H4 (cell line): ENCODE results near the gene COLEC12. TPM values are rescaled to one million over a fixed set of nuclear protein-coding genes. Genes with fewer than 3 reads are reported as not detected.

ENCODE experiments used
- DNase-seq: peaks from one replicate; pipeline ENCODE4 v3.0.0-alpha.2; 2015; ENCODE audit warnings: low spot score
- total RNA-seq: library from RNA; depleted of rRNA; stranded (reverse); fragments of >200 nt; shearing (Covaris generic); gene quantifications from 2 replicates; pipeline ENCODE4 v1.2.3, GENCODE V29; 2014

The COLEC12 gene
- total RNA-seq, 1 experiment from 2014 or later = 41.9 TPM

- DNase-seq = peak; percentile 11
Observed at GRCh38 chr18:362311-363290, 137.9 kb downstream of the COLEC12 start.

- peak; percentile 83 for DNase-seq
Observed at GRCh38 chr18:361941-362310, 138.6 kb downstream of the COLEC12 start.

GRCh38 chr18:361100-361732 is 139.3 kb downstream of the COLEC12 start:
- no peak for DNase-seq

GRCh38 chr18:360676-361075 is 139.8 kb downstream of the COLEC12 start:
- DNase-seq = no peak

- peak; percentile 67 for DNase-seq
Observed at GRCh38 chr18:356778-357177, 143.7 kb downstream of the COLEC12 start.

GRCh38 chr18:355678-356077 is 144.8 kb downstream of the COLEC12 start:
- no peak for DNase-seq

GRCh38 chr18:354471-354870 is 146.0 kb downstream of the COLEC12 start:
- no peak for DNase-seq

- DNase-seq = no peak
Observed at GRCh38 chr18:354003-354402, 146.5 kb downstream of the COLEC12 start.

- DNase-seq = no peak
Observed at GRCh38 chr18:352438-352837, 148.1 kb downstream of the COLEC12 start.

GRCh38 chr18:350953-351572 is 149.4 kb downstream of the COLEC12 start:
- no peak for DNase-seq

GRCh38 chr18:346600-346999 is 153.9 kb downstream of the COLEC12 start:
- DNase-seq = no peak

GRCh38 chr18:341102-341501 is 159.4 kb downstream of the COLEC12 start:
- DNase-seq = no peak

GRCh38 chr18:340044-340443 is 160.5 kb downstream of the COLEC12 start:
- DNase-seq = no peak

- no peak for DNase-seq
Observed at GRCh38 chr18:339200-339599, 161.3 kb downstream of the COLEC12 start.

- no peak for DNase-seq
Observed at GRCh38 chr18:336713-337112, 163.8 kb downstream of the COLEC12 start.

- DNase-seq = no peak
Observed at GRCh38 chr18:335733-336132, 164.8 kb downstream of the COLEC12 start.

- DNase-seq = no peak
Observed at GRCh38 chr18:334575-335132, 165.8 kb downstream of the COLEC12 start.

- DNase-seq = no peak
Observed at GRCh38 chr18:332721-333510, 167.6 kb downstream of the COLEC12 start.

- no peak for DNase-seq
Observed at GRCh38 chr18:332007-332406, 168.5 kb downstream of the COLEC12 start.

GRCh38 chr18:331221-331821 is 169.2 kb downstream of the COLEC12 start:
- peak; percentile 58 for DNase-seq

GRCh38 chr18:328928-329327 is 171.6 kb downstream of the COLEC12 start:
- no peak for DNase-seq
